ENCODE results near the gene ABCA8.

- TF ChIP-seq CTCF (IDR thresholded peaks at IDR 0.05) = no peak
- no peak for TF ChIP-seq POLR2A (IDR thresholded peaks at IDR 0.05)
Observed at GRCh38 chr17:68909066-68909465, 46.1 kb downstream of the ABCA8 start.
